Gastrocnemius medialis (tissue), 4 donors: ENCODE data around the gene PPME1.

Experiments
- POLR2A ChIP-seq, 2 donors: fragments of 450-650 bp; IDR thresholded peaks; one replicate each; pipeline ENCODE4 v1.6.1; 2017; ENCODE audit warnings: antibody characterized with exemption in 2 of 2, mild to moderate bottlenecking in 2 of 2, moderate library complexity in 2 of 2
- TF ChIP-seq, protein P1 (sequence below), 5 experiments: fragments of 450-650 bp in 3 of 5; fragments of 200-600 bp in 2 of 5; sonication (generic) in 2 of 5; IDR thresholded peaks in 4 of 5; conservative IDR thresholded peaks in 1 of 5; 1 replicate in 4 of 5; 2 replicates in 1 of 5; pipeline ENCODE4 v1.5.1; 2016 to 2019; ENCODE audit warnings: antibody characterized with exemption in 5 of 5, mild to moderate bottlenecking in 3 of 5, moderate library complexity in 3 of 5

- TF ChIP-seq, protein P1, sequence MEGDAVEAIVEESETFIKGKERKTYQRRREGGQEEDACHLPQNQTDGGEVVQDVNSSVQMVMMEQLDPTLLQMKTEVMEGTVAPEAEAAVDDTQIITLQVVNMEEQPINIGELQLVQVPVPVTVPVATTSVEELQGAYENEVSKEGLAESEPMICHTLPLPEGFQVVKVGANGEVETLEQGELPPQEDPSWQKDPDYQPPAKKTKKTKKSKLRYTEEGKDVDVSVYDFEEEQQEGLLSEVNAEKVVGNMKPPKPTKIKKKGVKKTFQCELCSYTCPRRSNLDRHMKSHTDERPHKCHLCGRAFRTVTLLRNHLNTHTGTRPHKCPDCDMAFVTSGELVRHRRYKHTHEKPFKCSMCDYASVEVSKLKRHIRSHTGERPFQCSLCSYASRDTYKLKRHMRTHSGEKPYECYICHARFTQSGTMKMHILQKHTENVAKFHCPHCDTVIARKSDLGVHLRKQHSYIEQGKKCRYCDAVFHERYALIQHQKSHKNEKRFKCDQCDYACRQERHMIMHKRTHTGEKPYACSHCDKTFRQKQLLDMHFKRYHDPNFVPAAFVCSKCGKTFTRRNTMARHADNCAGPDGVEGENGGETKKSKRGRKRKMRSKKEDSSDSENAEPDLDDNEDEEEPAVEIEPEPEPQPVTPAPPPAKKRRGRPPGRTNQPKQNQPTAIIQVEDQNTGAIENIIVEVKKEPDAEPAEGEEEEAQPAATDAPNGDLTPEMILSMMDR (IDR thresholded peaks at IDR 0.05 in 4 of 5, conservative IDR thresholded peaks at IDR 0.05 in 1 of 5): no peak
- TF ChIP-seq POLR2A (IDR thresholded peaks at IDR 0.05): no peak
Measured at GRCh38 chr11:74157169-74157568, 13.9 kb upstream of the PPME1 start.
